Neural cell (in vitro differentiated cells): ENCODE measurements around the gene PLXNA4. TPM values are rescaled to one million over a fixed set of nuclear protein-coding genes. Genes with fewer than 3 reads are reported as not detected.

Experiments
- H2AFZ ChIP-seq: fragments of 200-600, 300-800 bp; sonication (generic), shearing (Covaris generic); 2 replicates; pipeline ENCODE4 v1.6.0; 2014; ENCODE audit warnings: low read depth, mild to moderate bottlenecking, antibody characterized with exemption, low read length, moderate library complexity
- H3F3A ChIP-seq: fragments of 200-600 bp; shearing (Covaris generic); 2 replicates; pipeline ENCODE4 v1.6.1; 2016; ENCODE audit warnings: mild to moderate bottlenecking, moderate library complexity, mixed read lengths, antibody characterized with exemption, low read length; ENCODE audit not compliant: insufficient read depth, poor library complexity, severe bottlenecking
- H3K27ac ChIP-seq: fragments of 200-600, 300-800 bp; sonication (generic), shearing (Covaris generic); 2 replicates; pipeline ENCODE4 v1.5.1; 2014; ENCODE audit warnings: mild to moderate bottlenecking, low read length, moderate library complexity
- H3K27me3 ChIP-seq: fragments of 300-800, 200-600 bp; sonication (generic), shearing (Covaris generic); 2 replicates; pipeline ENCODE4 v1.6.0; 2014; ENCODE audit warnings: mild to moderate bottlenecking, low read depth, low read length, moderate library complexity; ENCODE audit not compliant: insufficient read depth
- H3K36me3 ChIP-seq: fragments of 300-800, 200-600 bp; sonication (generic), shearing (Covaris generic); 2 replicates; pipeline ENCODE4 v1.5.1; 2014; ENCODE audit warnings: mild to moderate bottlenecking, antibody characterized with exemption, low read length, moderate library complexity; ENCODE audit not compliant: insufficient read depth
- H3K4me2 ChIP-seq: fragments of 300-800, 200-600 bp; sonication (generic), shearing (Covaris generic); 2 replicates; pipeline ENCODE4 v1.6.0; 2014; ENCODE audit warnings: mild to moderate bottlenecking, low read length
- H3K4me3 ChIP-seq: fragments of 300-800, 200-600 bp; sonication (generic), shearing (Covaris generic); 2 replicates; pipeline ENCODE4 v1.5.1; 2014; ENCODE audit warnings: mild to moderate bottlenecking, low read length, moderate library complexity
- H3K79me2 ChIP-seq: fragments of 200-600 bp; shearing (Covaris generic); replicated peaks from 2 replicates; pipeline ENCODE4 v1.6.0; 2014; ENCODE audit warnings: mild to moderate bottlenecking, low read length, moderate library complexity; ENCODE audit not compliant: insufficient read depth
- H3K9ac ChIP-seq: fragments of 300-800, 200-600 bp; sonication (generic), shearing (Covaris generic); 2 replicates; pipeline ENCODE4 v1.6.1; 2016; ENCODE audit warnings: mild to moderate bottlenecking, low read length, mixed read lengths
- H3K9me2 ChIP-seq: fragments of 200-600 bp; shearing (Covaris generic); 2 replicates; pipeline ENCODE4 v1.6.1; 2016; ENCODE audit warnings: mild to moderate bottlenecking, low read length, mixed read lengths; ENCODE audit not compliant: insufficient read depth
- H3K9me3 ChIP-seq: fragments of 200-600, 300-800 bp; sonication (generic), shearing (Covaris generic); 2 replicates; pipeline ENCODE4 v1.6.1; 2016; ENCODE audit warnings: mild to moderate bottlenecking, mixed run types, low read length, moderate library complexity, mixed read lengths
- H4K20me1 ChIP-seq: fragments of 200-600 bp; shearing (Covaris generic); 2 replicates; pipeline ENCODE4 v1.6.1; 2016; ENCODE audit warnings: mild to moderate bottlenecking, mixed run types; ENCODE audit not compliant: insufficient read depth
- CTCF ChIP-seq: fragments of 450-650 bp; IDR thresholded peaks from 2 replicates; pipeline ENCODE4 v1.5.1; 2014; ENCODE audit warnings: antibody characterized with exemption, mild to moderate bottlenecking, moderate library complexity; ENCODE audit not compliant: poor library complexity, severe bottlenecking
- EP300 ChIP-seq: fragments of 450-650 bp; conservative IDR thresholded peaks from 2 replicates; pipeline ENCODE4 v1.6.1; 2014; ENCODE audit warnings: antibody characterized with exemption, mild to moderate bottlenecking, moderate library complexity; ENCODE audit not compliant: poor library complexity, severe bottlenecking
- EZH2 ChIP-seq: fragments of 200-600, 300-800 bp; shearing (Covaris generic), sonication (generic); IDR thresholded peaks from 2 replicates; pipeline ENCODE4 v1.6.1; 2014; ENCODE audit warnings: antibody characterized with exemption, low read length, borderline replicate concordance, mild to moderate bottlenecking; ENCODE audit not compliant: insufficient read depth, poor library complexity, severe bottlenecking
- MXI1 ChIP-seq: fragments of 450-650 bp; conservative IDR thresholded peaks from 2 replicates; pipeline ENCODE4 v1.6.1; 2014; ENCODE audit warnings: antibody characterized with exemption, mild to moderate bottlenecking; ENCODE audit not compliant: poor library complexity, severe bottlenecking
- POLR2AphosphoS5 ChIP-seq: IDR thresholded peaks from 2 replicates; pipeline ENCODE4 v1.6.1; 2012
- RAD21 ChIP-seq: fragments of 450-650 bp; conservative IDR thresholded peaks from 2 replicates; pipeline ENCODE4 v1.6.1; 2014; ENCODE audit warnings: antibody characterized with exemption, mild to moderate bottlenecking, moderate library complexity
- REST ChIP-seq: IDR thresholded peaks from 2 replicates; pipeline ENCODE4 v1.6.1; 2012; ENCODE audit warnings: borderline replicate concordance
- SMC3 ChIP-seq: fragments of 450-650 bp; conservative IDR thresholded peaks from 2 replicates; pipeline ENCODE4 v1.6.1; 2014; ENCODE audit warnings: antibody characterized with exemption, mild to moderate bottlenecking, moderate library complexity; ENCODE audit not compliant: poor library complexity
- TAF1 ChIP-seq: IDR thresholded peaks from 2 replicates; pipeline ENCODE4 v1.6.1; 2012; ENCODE audit warnings: low read depth
- polyA plus RNA-seq: library from polyadenylated mRNA; depleted of rRNA; stranded (reverse); fragments of >200 nt; gene quantifications from 2 replicates; pipeline ENCODE4 v1.2.3, GENCODE V29; 2014

Gene PLXNA4
- polyA plus RNA-seq, 1 donor from 2014 or later, result 7.2 TPM

- Histone ChIP-seq H3K27me3 (no peaks in the 10 kb centered on the region), H3K9me3 (no peaks in the 10 kb centered on the region), H3F3A (no peaks in the 10 kb centered on the region), H3K36me3 (no peaks in the 10 kb centered on the region), H3K9me2 (no peaks in the 10 kb centered on the region), H4K20me1 (no peaks in the 10 kb centered on the region), H3K9ac (no peak overlapping the region), H3K79me2 (no peaks in the 10 kb centered on the region), H3K4me2 (no peak overlapping the region), H2AFZ (no peak overlapping the region), H3K27ac (no peak overlapping the region), H3K4me3 (no peak overlapping the region)
- TF ChIP-seq CTCF (no peak), EZH2 (no peak), TAF1 (no peak), RAD21 (no peak), EP300 (no peak), SMC3 (no peak), MXI1 (no peak), POLR2AphosphoS5 (no peak), REST (no peak)
These were observed 335.3 kb downstream of the PLXNA4 start for GRCh38 chr7:132240821-132241422.

GRCh38 chr7:132240262-132240661 is 336.0 kb downstream of the PLXNA4 start:
- Histone ChIP-seq H4K20me1 (no peaks in the 10 kb centered on the region), H3K79me2 (no peaks in the 10 kb centered on the region), H3F3A (no peaks in the 10 kb centered on the region), H3K27ac (no peak overlapping the region), H3K9ac (no peak overlapping the region), H3K4me2 (no peak overlapping the region), H3K27me3 (no peaks in the 10 kb centered on the region), H2AFZ (no peak overlapping the region), H3K4me3 (no peak overlapping the region), H3K9me2 (no peaks in the 10 kb centered on the region), H3K36me3 (no peaks in the 10 kb centered on the region), H3K9me3 (no peaks in the 10 kb centered on the region)
- TF ChIP-seq EP300, result no peak
- TF ChIP-seq EZH2, result no peak
- no peak for TF ChIP-seq POLR2AphosphoS5
- no peak for TF ChIP-seq MXI1
- TF ChIP-seq CTCF, result no peak
- TF ChIP-seq TAF1, result no peak
- TF ChIP-seq RAD21, result no peak
- no peak for TF ChIP-seq SMC3
- TF ChIP-seq REST, result no peak
